HG03378 (cell line): ENCODE measurements around the gene SORCS2.

ENCODE experiments used
- ATAC-seq: cut with Tn5 transposase; IDR thresholded peaks from one replicate; pipeline ENCODE4 v1.9.1; 2021; ENCODE audit warnings: mild to moderate bottlenecking, moderate library complexity; ENCODE audit not compliant: unreplicated experiment

SORCS2 gene

GRCh38 chr4:7319024-7319423 is 126.7 kb downstream of the SORCS2 start:
- no peak for ATAC-seq

DNA sequence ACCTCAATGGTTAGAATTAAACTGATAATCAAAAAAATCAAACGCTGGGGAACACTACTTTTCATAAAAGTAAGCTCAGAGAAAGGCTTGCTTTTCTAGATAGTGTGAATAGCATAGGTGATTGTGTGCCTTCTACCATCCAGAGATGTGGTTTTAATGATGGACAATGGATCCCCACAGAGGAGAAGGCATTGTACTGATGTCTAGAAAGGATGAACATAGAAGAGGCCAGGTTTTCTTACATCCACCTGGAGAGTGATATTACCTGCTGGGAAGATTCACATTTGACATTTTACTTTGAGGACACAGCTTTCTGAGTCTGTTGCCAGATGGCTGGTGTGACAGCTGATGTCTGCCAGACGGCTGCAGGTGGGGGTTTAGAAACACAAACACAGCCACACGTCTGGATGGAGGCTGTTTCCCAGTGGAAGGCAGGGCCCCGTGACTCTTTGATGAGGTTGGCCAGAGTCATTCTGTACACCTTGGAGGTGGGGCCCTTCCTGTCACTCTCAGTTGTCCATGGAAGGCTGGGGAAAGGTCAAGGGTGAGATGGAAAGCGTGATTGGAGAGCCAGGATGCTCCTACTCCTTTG is 128.0 kb downstream of the SORCS2 start:
- ATAC-seq, result no peak

DNA sequence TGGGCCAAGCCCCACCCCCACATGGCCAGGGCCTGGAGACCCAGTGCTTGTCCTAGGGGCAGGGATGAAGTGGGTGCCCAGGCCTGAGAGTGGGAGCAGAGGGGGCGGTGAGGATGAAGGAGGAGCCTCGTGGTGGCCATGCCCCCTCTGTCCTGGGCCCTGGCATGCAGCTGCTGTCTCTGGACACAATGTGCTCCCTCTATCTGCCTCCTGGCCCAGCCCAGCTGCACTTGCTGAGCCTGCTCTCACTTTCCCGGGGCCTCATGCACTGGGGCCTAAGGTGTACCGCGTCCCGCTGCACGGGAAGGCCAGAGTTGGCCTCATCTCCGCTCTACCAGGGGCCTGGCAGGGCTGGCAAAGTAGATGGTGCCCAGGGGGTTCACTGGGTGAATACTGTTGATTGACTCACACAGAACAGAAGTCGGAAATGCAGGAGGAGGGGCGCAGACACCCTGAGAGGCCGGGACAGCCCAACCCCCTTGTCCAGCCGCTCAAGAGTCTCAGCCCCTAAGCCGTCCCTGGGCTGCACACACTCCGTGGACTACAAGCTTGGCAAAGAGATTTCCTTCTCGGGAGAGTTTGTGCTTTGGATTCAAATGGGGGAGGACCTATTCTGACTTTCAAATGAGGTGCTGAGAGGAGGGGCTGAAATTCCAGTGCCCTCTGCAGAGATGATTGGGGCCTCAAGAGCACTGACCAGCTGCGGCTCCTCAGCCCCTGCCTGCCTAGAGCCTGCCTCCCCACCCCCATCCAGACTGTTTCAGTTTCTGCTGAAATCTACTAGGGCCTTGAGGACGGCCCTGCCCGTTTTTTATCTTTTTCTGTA is 130.0 kb downstream of the SORCS2 start:
- ATAC-seq, result no peak

DNA sequence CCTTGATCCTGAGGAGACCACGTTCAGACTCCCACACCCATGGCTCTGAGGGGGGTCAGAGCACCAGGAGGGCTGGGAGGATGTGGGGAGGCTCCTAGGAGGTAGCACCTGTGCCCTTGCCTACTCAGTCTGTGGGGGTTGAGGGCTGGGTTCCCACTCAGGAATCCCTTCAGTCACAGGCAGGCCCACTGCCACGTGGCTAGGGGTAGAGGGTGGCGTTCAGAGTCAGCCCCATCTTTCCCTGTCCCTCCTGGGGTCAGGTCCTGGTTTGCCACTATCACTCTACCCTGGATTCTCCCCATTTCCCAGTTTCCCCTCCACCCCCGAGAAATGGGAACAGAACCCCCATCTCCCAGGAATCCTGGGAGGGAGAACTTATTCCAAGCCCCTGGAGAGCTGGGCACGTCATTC is 131.1 kb downstream of the SORCS2 start:
- ATAC-seq, result no peak

- ATAC-seq, result no peak
These were observed 131.7 kb downstream of the SORCS2 start for GRCh38 chr4:7323872-7324650.

DNA sequence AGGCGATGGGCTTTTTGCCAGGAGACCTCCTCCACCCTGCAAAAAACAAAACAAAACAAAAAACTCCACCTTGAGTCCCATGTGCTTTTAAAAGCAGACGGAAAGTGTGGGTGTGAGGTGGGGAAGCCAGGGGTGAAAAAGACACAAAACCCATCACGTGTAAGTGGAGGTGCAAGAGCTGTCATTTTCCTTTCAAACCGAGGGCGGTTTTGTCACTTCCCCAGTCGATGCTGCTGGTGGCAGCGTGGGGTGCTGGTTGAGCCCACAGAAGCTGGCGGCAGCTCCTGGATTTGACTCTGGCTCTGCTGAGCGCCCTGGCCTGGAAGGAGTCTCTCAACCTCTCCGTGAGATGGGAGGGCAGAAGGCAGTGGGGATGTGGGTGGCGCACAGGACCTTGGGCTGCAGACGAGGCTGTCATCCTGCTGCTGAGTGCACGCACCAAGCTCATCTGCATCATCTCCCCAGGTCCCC is 132.3 kb downstream of the SORCS2 start:
- ATAC-seq, result no peak

- no peak for ATAC-seq
These were observed 133.2 kb downstream of the SORCS2 start for GRCh38 chr4:7325541-7325940.

- no peak for ATAC-seq
These were observed 134.0 kb downstream of the SORCS2 start for GRCh38 chr4:7326306-7326692.

GRCh38 chr4:7326693-7327340 is 134.5 kb downstream of the SORCS2 start:
- no peak for ATAC-seq

- ATAC-seq, result no peak
These were observed 135.1 kb downstream of the SORCS2 start for GRCh38 chr4:7327341-7327885.

DNA sequence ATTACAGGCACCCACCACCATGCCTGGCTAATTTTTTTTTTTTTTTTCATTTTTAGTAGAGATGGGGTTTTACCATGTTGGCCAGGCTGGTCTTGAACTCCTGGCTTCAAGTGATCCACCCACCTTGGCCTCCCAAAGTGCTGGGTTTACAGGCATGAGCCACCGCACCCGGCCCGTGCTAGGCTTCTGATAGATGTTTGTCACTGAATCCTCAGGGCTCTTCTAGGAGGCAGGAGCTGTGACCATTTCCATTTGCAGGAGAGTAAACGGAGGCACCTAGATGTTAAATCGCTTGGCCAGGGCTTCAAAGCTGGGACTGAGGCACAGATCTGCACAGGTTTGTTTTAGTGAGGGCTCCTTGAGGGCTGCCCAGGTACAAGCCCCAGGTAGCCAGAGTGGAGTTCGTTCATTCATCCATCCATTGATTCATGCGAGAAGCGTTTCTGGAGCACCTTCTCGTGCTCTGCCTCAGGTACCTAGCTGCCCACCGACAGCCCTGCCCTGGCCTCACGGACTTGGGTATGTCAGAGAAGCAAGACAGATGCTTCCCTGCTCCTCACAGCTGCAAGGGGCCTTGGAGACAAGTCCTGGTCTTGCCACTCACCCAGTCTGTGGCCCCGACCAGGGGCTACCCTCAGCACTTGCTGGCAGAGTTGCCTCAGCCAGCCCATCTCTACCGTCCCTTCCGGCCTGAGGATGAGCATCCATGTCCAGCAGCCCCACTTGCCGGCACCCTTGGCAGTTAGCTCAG is 136.0 kb downstream of the SORCS2 start:
- no peak for ATAC-seq

DNA sequence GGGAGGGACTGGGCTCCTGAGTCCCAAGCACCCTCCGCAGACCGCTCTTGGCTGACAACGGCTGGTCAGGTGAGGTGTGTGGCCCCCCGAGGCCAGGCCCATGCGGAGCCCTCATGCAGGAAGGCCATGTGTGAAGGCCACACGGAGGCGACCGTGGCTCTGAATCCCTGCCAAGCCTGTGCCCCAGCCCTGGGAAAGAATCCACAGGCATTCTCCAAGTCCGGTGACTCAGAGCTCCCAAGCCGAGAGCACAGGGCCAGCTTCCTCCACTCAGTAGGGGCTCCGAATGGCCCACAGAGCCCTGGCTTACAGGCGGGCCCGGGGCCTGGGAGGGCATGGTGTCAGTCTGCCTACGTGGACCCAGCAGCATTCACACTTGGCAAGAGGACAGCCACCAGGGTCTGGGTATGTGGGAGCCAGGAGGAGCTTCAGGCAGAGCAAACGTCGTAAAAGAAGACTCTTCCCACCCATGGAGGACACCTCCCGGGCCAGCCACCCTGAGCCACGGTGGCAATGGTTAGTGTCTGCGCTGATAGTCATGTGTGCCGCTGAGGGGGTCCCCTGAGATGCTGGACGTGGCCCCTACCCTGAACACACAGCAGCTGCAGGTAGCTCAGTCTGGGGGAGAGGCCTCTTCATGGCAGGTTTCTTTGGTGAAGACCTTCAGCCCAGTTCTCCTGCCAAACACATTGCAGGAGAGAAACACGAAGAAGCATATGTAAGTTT is 136.7 kb downstream of the SORCS2 start:
- no peak for ATAC-seq

GRCh38 chr4:7330031-7330596 is 137.8 kb downstream of the SORCS2 start:
- ATAC-seq, result no peak

GRCh38 chr4:7330811-7331681 is 138.7 kb downstream of the SORCS2 start:
- no peak for ATAC-seq

GRCh38 chr4:7331682-7332000 is 139.3 kb downstream of the SORCS2 start:
- no peak for ATAC-seq

- no peak for ATAC-seq
These were observed 140.1 kb downstream of the SORCS2 start for GRCh38 chr4:7332216-7333023.

- no peak for ATAC-seq
These were observed 140.9 kb downstream of the SORCS2 start for GRCh38 chr4:7333024-7333780.
